Small intestine (tissue), 7 donors: ENCODE data around the gene CREB3L1. TPM values are rescaled to one million over a fixed set of nuclear protein-coding genes. Genes with fewer than 3 reads are reported as not detected.

ENCODE experiments used
- DNase-seq, 2 donors: peaks; one replicate each; pipeline versions ENCODE4 v3.0.0 to v3.0.0-alpha.2; 2013
- FAIRE-seq: peaks from 2 replicates; lab custom pipeline; 2012; peaks lifted over from hg19 to GRCh38; lab: Jason Lieb, UNC
- H3K27ac ChIP-seq, 3 donors: one replicate each; pipeline ENCODE4 v1.5.1; 2013; ENCODE audit warnings: low read length in 2 of 3, mild to moderate bottlenecking in 2 of 3, control low read depth in 1 of 3, inconsistent platforms in 1 of 3, low read depth in 1 of 3, moderate library complexity in 1 of 3
- H3K27me3 ChIP-seq, 3 donors: one replicate each; pipeline ENCODE4 v1.6.1; 2013; ENCODE audit warnings: low read length in 3 of 3, inconsistent platforms in 1 of 3; ENCODE audit not compliant: control insufficient read depth in 3 of 3, insufficient read depth in 3 of 3
- H3K36me3 ChIP-seq, 3 donors: one replicate each; pipeline ENCODE4 v1.6.1; 2013; ENCODE audit warnings: low read length in 3 of 3, inconsistent platforms in 1 of 3, low read depth in 1 of 3, mild to moderate bottlenecking in 1 of 3, moderate library complexity in 1 of 3; ENCODE audit not compliant: control insufficient read depth in 3 of 3, insufficient read depth in 2 of 3
- H3K4me1 ChIP-seq, 3 donors: one replicate each; pipeline ENCODE4 v1.6.1; 2013; ENCODE audit warnings: low read length in 2 of 3, inconsistent platforms in 1 of 3, low read depth in 1 of 3, mild to moderate bottlenecking in 1 of 3, moderate library complexity in 1 of 3; ENCODE audit not compliant: control insufficient read depth in 3 of 3, insufficient read depth in 2 of 3
- H3K4me3 ChIP-seq, 3 donors: one replicate each; pipeline ENCODE4 v1.5.1; 2013; ENCODE audit warnings: low read length in 3 of 3, control low read depth in 1 of 3, inconsistent platforms in 1 of 3, low read depth in 1 of 3, mild to moderate bottlenecking in 1 of 3, moderate library complexity in 1 of 3
- H3K9me3 ChIP-seq, 2 donors: one replicate each; pipeline ENCODE4 v1.6.1; 2013; ENCODE audit warnings: low read depth in 1 of 2, low read length in 1 of 2; ENCODE audit not compliant: control insufficient read depth in 2 of 2, insufficient read depth in 1 of 2
- WGBS, 3 donors: extraction: QIAGEN DNeasy Blood & Tissue Kit; methylation state at CpG; one replicate each; pipeline ENCODE4 v1.1.7; 2013; 5-methylcytosine and 5-hydroxymethylcytosine counted together
- polyA plus RNA-seq, 4 donors: library from polyadenylated mRNA; stranded (reverse) in 3 of 4; unstranded in 1 of 4; fragments of 200-250 nt in 3 of 4; fragments of 120-200 nt in 1 of 4; gene quantifications; one replicate each; pipeline versions ENCODE4 v1.2.1 to v1.2.3, GENCODE V29; 2013
- donor health status: healthy with polysubstance abuse.
- donor health status: control.
- donor health status: control.
- donor health status: Bipolar disorder and iron deficiency.
- donor health status: healthy.

CREB3L1 gene
- polyA plus RNA-seq, 4 donors, result 14.3 to 55.1 (median 26.3) TPM

- Histone ChIP-seq H3K4me1 (peaks cover 0 to 24% (median 3%) of the 10 kb centered on the region in 3 donors), H3K27me3 (no peaks in the 10 kb centered on the region), H3K9me3 (no peaks in the 10 kb centered on the region), H3K4me3 (no peak overlapping the region), H3K27ac (peak overlapping the region in 1 of 3 donors; percentile 14), H3K36me3 (peaks cover 0 to 67% (median 0%) of the 10 kb centered on the region in 3 donors)
- FAIRE-seq (no peak), DNase-seq (no peak)
- 68 to 75% (median 69%) methylated on average over 9 of the region's 9 CpGs for WGBS, 3 donors
These were observed 85.6 kb downstream of the CREB3L1 start for GRCh38 chr11:46363031-46363407.

GRCh38 chr11:46363455-46364005, 86.1 kb downstream of the CREB3L1 start:
- no peak for FAIRE-seq
- Histone ChIP-seq H3K36me3 (peaks cover 0 to 72% (median 0%) of the 10 kb centered on the region in 3 donors), H3K4me1 (peaks cover 0 to 24% (median 3%) of the 10 kb centered on the region in 3 donors), H3K27me3 (no peaks in the 10 kb centered on the region), H3K27ac (peak overlapping the region in 1 of 3 donors; percentile 14), H3K9me3 (no peaks in the 10 kb centered on the region), H3K4me3 (no peak overlapping the region)
- 79 to 82% (median 79%) methylated on average over 21 of the region's 21 CpGs for WGBS, 3 donors
- no peak for DNase-seq

- no peak for FAIRE-seq
These were observed 86.6 kb downstream of the CREB3L1 start for GRCh38 chr11:46364056-46364455.

GRCh38 chr11:46364791-46365190, 87.3 kb downstream of the CREB3L1 start:
- DNase-seq (no peak), FAIRE-seq (no peak)
- WGBS, 3 donors, result 39 to 70% (median 42%) methylated on average over 3 of the region's 3 CpGs
- H3K27ac ChIP-seq, result no peak overlapping the region
- peaks cover 0 to 27% (median 3%) of the 10 kb centered on the region in 3 donors for H3K4me1 ChIP-seq
- no peak overlapping the region for H3K4me3 ChIP-seq
- H3K9me3 ChIP-seq, result no peaks in the 10 kb centered on the region
- peaks cover 0 to 83% (median 2%) of the 10 kb centered on the region in 3 donors for H3K36me3 ChIP-seq
- no peaks in the 10 kb centered on the region for H3K27me3 ChIP-seq

More at GRCh38 chr11:46364056-46364455, 86.6 kb downstream of the CREB3L1 start:
- Histone ChIP-seq H3K4me1 (peaks cover 0 to 24% (median 3%) of the 10 kb centered on the region in 3 donors), H3K4me3 (no peak overlapping the region), H3K27ac (no peak overlapping the region), H3K36me3 (peaks cover 0 to 76% (median 2%) of the 10 kb centered on the region in 3 donors), H3K27me3 (no peaks in the 10 kb centered on the region), H3K9me3 (no peaks in the 10 kb centered on the region)
- 77 to 84% (median 84%) methylated on average over 9 of the region's 9 CpGs for WGBS, 3 donors
- DNase-seq, result no peak

DNA sequence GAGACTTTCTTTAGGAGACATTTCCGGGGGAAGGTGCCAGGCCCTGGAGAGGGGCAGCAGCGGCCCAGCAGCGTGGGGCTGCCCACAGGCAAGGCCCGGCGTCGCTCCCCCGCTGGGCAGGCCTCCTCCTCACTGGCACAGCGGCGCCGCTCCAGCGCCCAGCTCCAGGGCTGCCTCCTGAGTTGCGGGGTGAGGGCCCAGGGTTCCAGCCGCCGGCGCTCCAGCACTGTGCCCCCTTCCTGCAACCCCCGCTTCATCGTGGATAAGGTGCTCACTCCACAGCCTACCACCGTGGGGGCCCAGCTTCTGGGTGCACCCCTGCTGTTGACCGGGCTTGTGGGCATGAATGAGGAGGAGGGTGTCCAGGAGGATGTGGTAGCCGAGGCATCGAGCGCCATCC, 88.8 kb downstream of the CREB3L1 start:
- H3K36me3 ChIP-seq, result peaks cover 0 to 92% (median 2%) of the 10 kb centered on the region in 3 donors
- 90 to 96% (median 92%) methylated on average over 16 to 22 of the region's 22 CpGs for WGBS, 3 donors
- H3K27me3 ChIP-seq, result no peaks in the 10 kb centered on the region
- FAIRE-seq (no peak), DNase-seq (no peak)
- no peak overlapping the region for H3K27ac ChIP-seq
- H3K9me3 ChIP-seq, result no peaks in the 10 kb centered on the region
- no peak overlapping the region for H3K4me3 ChIP-seq
- H3K4me1 ChIP-seq, result peaks cover 0 to 23% (median 0%) of the 10 kb centered on the region in 3 donors

GRCh38 chr11:46366661-46367161, 89.2 kb downstream of the CREB3L1 start:
- Histone ChIP-seq H3K4me1 (peaks cover 0 to 20% (median 0%) of the 10 kb centered on the region in 3 donors), H3K9me3 (no peaks in the 10 kb centered on the region), H3K27ac (no peak overlapping the region), H3K36me3 (peaks cover 0 to 92% (median 2%) of the 10 kb centered on the region in 3 donors), H3K4me3 (no peak overlapping the region), H3K27me3 (no peaks in the 10 kb centered on the region)
- DNase-seq (no peak), FAIRE-seq (no peak)
- 94 to 95% (median 94%) methylated on average over 30 to 31 of the region's 31 CpGs for WGBS, 3 donors

- 26 to 30% (median 27%) methylated on average over 27 to 32 of the region's 32 CpGs for WGBS, 3 donors
- DNase-seq, result peak in 1 of 2 donors; percentile 72
- Histone ChIP-seq H3K4me1 (peaks cover 0 to 23% (median 0%) of the 10 kb centered on the region in 3 donors), H3K9me3 (no peaks in the 10 kb centered on the region), H3K36me3 (peaks cover 0 to 93% (median 2%) of the 10 kb centered on the region in 3 donors), H3K4me3 (no peak overlapping the region), H3K27ac (no peak overlapping the region), H3K27me3 (no peaks in the 10 kb centered on the region)
- no peak for FAIRE-seq
These were observed 89.9 kb downstream of the CREB3L1 start for GRCh38 chr11:46367244-46367915.

- no peaks in the 10 kb centered on the region for H3K27me3 ChIP-seq
- no peak overlapping the region for H3K27ac ChIP-seq
- 73 to 80% (median 77%) methylated on average over 12 of the region's 12 CpGs for WGBS, 3 donors
- no peak for DNase-seq
- H3K4me1 ChIP-seq, result peaks cover 0 to 21% (median 0%) of the 10 kb centered on the region in 3 donors
- H3K9me3 ChIP-seq, result no peaks in the 10 kb centered on the region
- no peak for FAIRE-seq
- peaks cover 0 to 93% (median 4%) of the 10 kb centered on the region in 3 donors for H3K36me3 ChIP-seq
- H3K4me3 ChIP-seq, result no peak overlapping the region
These were observed 90.4 kb downstream of the CREB3L1 start for GRCh38 chr11:46367916-46368267.
